ENCODE measurements around the gene VAC14. TPM values are rescaled to one million over a fixed set of nuclear protein-coding genes. Genes with fewer than 3 reads are reported as not detected.

Gene VAC14
- total RNA-seq, 1 donor from 2014 or later: 38.1 TPM

DNA sequence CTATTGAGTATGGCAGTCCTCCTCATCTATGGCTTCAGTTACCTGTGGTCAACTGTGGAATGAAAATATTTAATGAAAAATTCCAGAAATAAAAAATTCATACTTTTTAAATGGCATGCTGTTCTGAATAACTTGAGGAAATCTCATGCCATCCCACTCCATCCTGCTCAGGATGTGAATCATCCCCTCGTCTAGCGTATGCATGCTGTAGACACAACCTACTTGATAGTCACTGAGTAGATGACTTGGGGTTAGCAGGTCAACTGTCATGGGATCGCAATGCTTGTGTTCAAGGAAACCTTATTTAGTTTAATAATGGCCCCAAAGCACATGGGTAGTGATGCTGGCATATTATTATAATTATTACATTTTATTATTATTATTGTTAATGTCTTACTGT, 4.8 kb upstream of the VAC14 start:
- Histone ChIP-seq H3K4me3 (no peak overlapping the region), H3K4me1 (no peaks in the 10 kb centered on the region), H3K27ac (no peak overlapping the region), H3K27me3 (no peaks in the 10 kb centered on the region), H3K36me3 (no peaks in the 10 kb centered on the region), H3K9me3 (no peaks in the 10 kb centered on the region)
- TF ChIP-seq POLR2AphosphoS5 (IDR thresholded peaks at IDR 0.05; ENCODE audit: insufficient read depth in 1 of 2, low read depth in 1 of 2): no peak
- TF ChIP-seq, protein P1, sequence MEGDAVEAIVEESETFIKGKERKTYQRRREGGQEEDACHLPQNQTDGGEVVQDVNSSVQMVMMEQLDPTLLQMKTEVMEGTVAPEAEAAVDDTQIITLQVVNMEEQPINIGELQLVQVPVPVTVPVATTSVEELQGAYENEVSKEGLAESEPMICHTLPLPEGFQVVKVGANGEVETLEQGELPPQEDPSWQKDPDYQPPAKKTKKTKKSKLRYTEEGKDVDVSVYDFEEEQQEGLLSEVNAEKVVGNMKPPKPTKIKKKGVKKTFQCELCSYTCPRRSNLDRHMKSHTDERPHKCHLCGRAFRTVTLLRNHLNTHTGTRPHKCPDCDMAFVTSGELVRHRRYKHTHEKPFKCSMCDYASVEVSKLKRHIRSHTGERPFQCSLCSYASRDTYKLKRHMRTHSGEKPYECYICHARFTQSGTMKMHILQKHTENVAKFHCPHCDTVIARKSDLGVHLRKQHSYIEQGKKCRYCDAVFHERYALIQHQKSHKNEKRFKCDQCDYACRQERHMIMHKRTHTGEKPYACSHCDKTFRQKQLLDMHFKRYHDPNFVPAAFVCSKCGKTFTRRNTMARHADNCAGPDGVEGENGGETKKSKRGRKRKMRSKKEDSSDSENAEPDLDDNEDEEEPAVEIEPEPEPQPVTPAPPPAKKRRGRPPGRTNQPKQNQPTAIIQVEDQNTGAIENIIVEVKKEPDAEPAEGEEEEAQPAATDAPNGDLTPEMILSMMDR (IDR thresholded peaks at IDR 0.05): no peak
- no peak for TF ChIP-seq POLR2A (IDR thresholded peaks at IDR 0.05)
- intact Hi-C loops (cut with DNase I): no loop called here
- DNase-seq (ENCODE audit: extremely low spot score in 2 of 2): no peak

DNA sequence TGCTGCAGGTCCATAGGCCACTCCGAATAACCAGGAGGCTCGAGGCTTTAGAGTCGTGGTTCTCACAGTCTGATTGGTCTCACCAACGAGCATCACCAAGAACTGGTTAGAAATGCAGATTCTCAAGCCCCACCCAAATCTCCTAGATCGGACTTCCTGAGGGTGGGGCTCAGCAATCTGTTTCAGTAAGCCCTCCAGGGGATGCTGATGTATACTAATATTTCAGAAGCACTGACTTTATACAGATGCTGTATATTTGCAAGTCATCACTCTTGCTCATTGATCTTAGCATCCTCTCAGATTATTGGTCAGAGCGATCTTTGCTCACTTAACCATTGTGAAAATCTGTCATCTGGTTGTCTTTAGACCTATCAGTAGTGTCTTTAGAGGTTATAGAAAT, 4.4 kb upstream of the VAC14 start:
- H3K9me3 ChIP-seq: no peaks in the 10 kb centered on the region
- intact Hi-C loops (cut with DNase I): no loop called here
- no peaks in the 10 kb centered on the region for H3K36me3 ChIP-seq
- no peak overlapping the region for H3K27ac ChIP-seq
- H3K27me3 ChIP-seq: no peaks in the 10 kb centered on the region
- DNase-seq (ENCODE audit: extremely low spot score in 2 of 2): no peak
- H3K4me3 ChIP-seq: no peak overlapping the region
- TF ChIP-seq, protein P1 (IDR thresholded peaks at IDR 0.05): no peak
- TF ChIP-seq POLR2A (IDR thresholded peaks at IDR 0.05): no peak
- TF ChIP-seq POLR2AphosphoS5 (IDR thresholded peaks at IDR 0.05; ENCODE audit: insufficient read depth in 1 of 2, low read depth in 1 of 2): no peak
- H3K4me1 ChIP-seq: peaks cover 3% of the 10 kb centered on the region

DNA sequence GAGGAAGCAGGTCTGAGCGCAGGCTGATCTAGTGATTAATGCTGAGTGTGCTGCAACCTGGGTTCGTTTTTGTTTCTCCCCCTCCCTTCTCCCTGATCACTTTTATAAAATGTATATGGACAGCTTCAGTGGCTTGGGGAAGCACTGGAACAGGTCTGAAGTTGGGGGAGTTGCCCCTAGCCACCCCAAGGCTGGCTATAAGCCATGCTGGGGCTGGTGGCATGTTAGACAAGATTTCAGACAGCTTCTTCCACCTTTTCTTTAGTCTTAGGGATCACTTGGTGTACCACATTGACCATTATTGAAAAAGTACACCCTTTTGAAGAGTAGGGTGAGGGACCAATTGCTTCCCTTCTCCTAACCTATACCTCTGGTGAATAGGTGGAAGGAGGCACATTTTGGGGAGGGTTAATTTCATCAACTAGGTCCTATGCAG, 3.8 kb upstream of the VAC14 start:
- intact Hi-C loops (cut with DNase I): no loop called here
- TF ChIP-seq, protein P1 (IDR thresholded peaks at IDR 0.05): no peak
- TF ChIP-seq POLR2A (IDR thresholded peaks at IDR 0.05) (no peak), POLR2AphosphoS5 (IDR thresholded peaks at IDR 0.05; ENCODE audit: insufficient read depth in 1 of 2, low read depth in 1 of 2) (no peak)
- H3K4me1 ChIP-seq: peaks cover 10% of the 10 kb centered on the region
- no peaks in the 10 kb centered on the region for H3K9me3 ChIP-seq
- no peak overlapping the region for H3K4me3 ChIP-seq
- no peaks in the 10 kb centered on the region for H3K27me3 ChIP-seq
- DNase-seq (ENCODE audit: extremely low spot score in 2 of 2): no peak
- H3K36me3 ChIP-seq: no peaks in the 10 kb centered on the region
- H3K27ac ChIP-seq: no peak overlapping the region

DNA sequence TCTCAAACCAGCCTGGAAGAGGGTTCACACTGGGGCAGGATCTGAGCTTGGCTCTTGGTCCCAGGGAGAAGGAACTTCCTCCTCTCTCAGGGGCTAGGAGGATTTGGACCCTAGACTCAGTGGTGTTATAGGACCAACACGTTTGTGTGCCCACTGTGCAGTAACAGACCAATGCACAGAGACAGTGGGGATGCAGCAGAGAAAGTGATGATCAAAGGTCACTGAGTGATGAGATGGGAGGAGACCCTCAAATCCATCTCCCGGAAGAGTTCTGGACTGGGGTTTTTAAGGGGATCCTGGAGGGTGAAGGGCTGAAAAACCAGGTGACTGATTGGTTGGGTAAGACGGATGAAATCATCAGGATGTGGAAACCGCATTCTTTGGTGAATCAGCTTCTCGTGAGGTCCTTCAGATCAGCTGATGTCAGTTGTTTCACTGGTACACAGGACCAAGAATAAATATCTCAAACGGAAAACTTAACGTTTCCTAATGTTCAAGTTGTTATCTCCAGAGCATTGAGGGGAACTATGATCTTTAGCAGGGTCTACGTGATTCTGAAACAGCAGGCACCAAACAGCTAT, 3.3 kb upstream of the VAC14 start:
- peaks cover 15% of the 10 kb centered on the region for H3K4me1 ChIP-seq
- no peak overlapping the region for H3K4me3 ChIP-seq
- H3K27ac ChIP-seq: no peak overlapping the region
- H3K27me3 ChIP-seq: no peaks in the 10 kb centered on the region
- no peak for DNase-seq (ENCODE audit: extremely low spot score in 2 of 2)
- H3K9me3 ChIP-seq: no peaks in the 10 kb centered on the region
- H3K36me3 ChIP-seq: no peaks in the 10 kb centered on the region
- TF ChIP-seq, protein P1 (IDR thresholded peaks at IDR 0.05): no peak
- no peak for TF ChIP-seq POLR2AphosphoS5 (IDR thresholded peaks at IDR 0.05; ENCODE audit: insufficient read depth in 1 of 2, low read depth in 1 of 2)
- no peak for TF ChIP-seq POLR2A (IDR thresholded peaks at IDR 0.05)
- intact Hi-C loops (cut with DNase I): no loop called here

DNA sequence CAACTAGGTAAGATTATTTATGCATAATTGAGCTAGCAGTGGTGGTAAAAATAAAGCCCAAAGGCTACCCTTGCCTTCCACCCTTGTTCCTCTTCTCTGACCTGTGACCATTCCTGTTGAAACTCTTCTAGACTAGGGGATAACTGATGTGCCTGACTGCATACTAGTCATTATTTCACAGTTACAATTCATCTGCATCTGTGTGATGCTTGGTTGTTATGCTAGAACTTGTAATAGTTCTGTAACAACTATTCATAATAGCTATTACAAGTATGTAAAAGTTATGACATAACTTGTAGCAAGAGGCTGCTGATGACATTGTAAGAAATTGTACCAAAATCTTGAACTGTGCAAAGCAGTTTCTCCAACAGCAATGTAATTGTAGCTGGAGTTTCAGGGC, 2.4 kb upstream of the VAC14 start:
- H3K27me3 ChIP-seq: no peaks in the 10 kb centered on the region
- no peak overlapping the region for H3K27ac ChIP-seq
- no peaks in the 10 kb centered on the region for H3K9me3 ChIP-seq
- DNase-seq (ENCODE audit: extremely low spot score in 2 of 2): no peak
- no peak overlapping the region for H3K4me3 ChIP-seq
- intact Hi-C loops (cut with DNase I): no loop called here
- peaks cover 24% of the 10 kb centered on the region for H3K4me1 ChIP-seq
- no peak for TF ChIP-seq POLR2AphosphoS5 (IDR thresholded peaks at IDR 0.05; ENCODE audit: insufficient read depth in 1 of 2, low read depth in 1 of 2)
- TF ChIP-seq, protein P1 (IDR thresholded peaks at IDR 0.05): no peak
- TF ChIP-seq POLR2A (IDR thresholded peaks at IDR 0.05): no peak
- H3K36me3 ChIP-seq: peaks cover 0 to 3% of the 10 kb centered on the region in 2 donors

Data from vagina (tissue), 2 donors.